HEK293 (cell line): ENCODE data around the gene PID1.

ENCODE experiments used
- CTCF ChIA-PET: fragments of 350-600 bp; formaldehyde crosslinking; extraction: SDS; loops from one replicate; lab custom pipeline; 2021; ENCODE audit warnings: antibody characterized with exemption; lab: Yijun Ruan, JAX
- POLR2A ChIA-PET: fragments of 300-600 bp; formaldehyde crosslinking; extraction: SDS; loops from one replicate; lab custom pipeline; 2020; ENCODE audit warnings: antibody characterized with exemption, inconsistent platforms; lab: Yijun Ruan, JAX
- H3K27ac ChIP-seq: fragments of 200-500 bp; sonication (Bioruptor generic); 2 replicates; pipeline ENCODE4 v1.5.1; 2014; ENCODE audit warnings: low read depth, low read length, control low read depth, inconsistent platforms; ENCODE audit errors: extremely low read depth
- H3K36me3 ChIP-seq, 2 experiments: fragments of 200-500 bp in 1 of 2; sonication (Bioruptor generic) in 1 of 2; 1 replicate in 1 of 2; 2 replicates in 1 of 2; pipeline ENCODE4 v1.5.1; 2014 to 2017; ENCODE audit warnings: inconsistent platforms in 2 of 2, low read length in 2 of 2; ENCODE audit not compliant: control insufficient read depth in 2 of 2, insufficient read depth in 1 of 2
- H3K4me1 ChIP-seq: fragments of 200-500 bp; sonication (Bioruptor generic); 2 replicates; pipeline ENCODE4 v1.5.1; 2014; ENCODE audit warnings: mild to moderate bottlenecking, low read length, inconsistent platforms; ENCODE audit not compliant: control insufficient read depth, insufficient read depth
- H3K4me3 ChIP-seq: 2 replicates; pipeline ENCODE4 v1.5.1; 2011; ENCODE audit warnings: low read depth, mild to moderate bottlenecking, control low read depth, low read length, moderate library complexity
- H3K9me3 ChIP-seq: fragments of 200-500 bp; sonication (Bioruptor generic); 2 replicates; pipeline ENCODE4 v1.5.1; 2014; ENCODE audit warnings: low read depth, low read length, inconsistent platforms; ENCODE audit not compliant: control insufficient read depth, insufficient read depth
- BCL11A ChIP-seq: fragments of 450-650 bp; formaldehyde crosslinking; IDR thresholded peaks from 2 replicates; pipeline ENCODE4 v1.5.1; 2016; ENCODE audit warnings: low read depth, missing biosample characterization, missing genetic modification characterization
- ELK4 ChIP-seq: IDR thresholded peaks from 2 replicates; pipeline ENCODE4 v1.6.1; 2011; ENCODE audit warnings: mild to moderate bottlenecking, low read depth, low read length, borderline replicate concordance
- GLI2 ChIP-seq: fragments of 450-650 bp; formaldehyde crosslinking; IDR thresholded peaks from 2 replicates; pipeline ENCODE4; 2017; ENCODE audit warnings: missing biosample characterization, missing genetic modification characterization, low read depth, borderline replicate concordance
- HOXD13 ChIP-seq: sonication (generic); formaldehyde crosslinking; IDR thresholded peaks from 2 replicates; pipeline ENCODE4 v1.8.0; 2022; ENCODE audit warnings: missing genetic modification reagents, borderline replicate concordance
- PATZ1 ChIP-seq: fragments of 450-650 bp; formaldehyde crosslinking; IDR thresholded peaks from 2 replicates; pipeline ENCODE4 v1.5.1; 2016; ENCODE audit warnings: missing biosample characterization, missing genetic modification characterization
- PRDM1 ChIP-seq: fragments of 450-650 bp; formaldehyde crosslinking; IDR thresholded peaks from 2 replicates; pipeline ENCODE4; 2016; ENCODE audit warnings: missing biosample characterization, missing genetic modification characterization
- PRDM10 ChIP-seq: fragments of 450-650 bp; formaldehyde crosslinking; IDR thresholded peaks from 2 replicates; pipeline ENCODE4 v1.5.1; 2016; ENCODE audit warnings: missing biosample characterization, missing genetic modification characterization
- SCRT2 ChIP-seq: fragments of 450-650 bp; formaldehyde crosslinking; IDR thresholded peaks from 2 replicates; pipeline ENCODE4 v1.5.1; 2016; ENCODE audit warnings: missing biosample characterization, missing genetic modification characterization
- YY1 ChIP-seq: fragments of 450-650 bp; formaldehyde crosslinking; IDR thresholded peaks from 2 replicates; pipeline ENCODE4 v1.5.1; 2018; ENCODE audit warnings: missing biosample characterization, missing genetic modification characterization
- ZBTB48 ChIP-seq: fragments of 450-650 bp; formaldehyde crosslinking; IDR thresholded peaks from 2 replicates; pipeline ENCODE4 v1.5.1; 2016; ENCODE audit warnings: missing biosample characterization, missing genetic modification characterization
- ZIC2 ChIP-seq: fragments of 450-650 bp; formaldehyde crosslinking; IDR thresholded peaks from 2 replicates; pipeline ENCODE4 v1.5.1; 2016; ENCODE audit warnings: missing biosample characterization, missing genetic modification characterization
- ZNF10 ChIP-seq: fragments of 450-650 bp; formaldehyde crosslinking; IDR thresholded peaks from 2 replicates; pipeline ENCODE4 v1.5.1; 2017; ENCODE audit warnings: missing biosample characterization, missing genetic modification characterization
- ZNF157 ChIP-seq: fragments of 450-650 bp; formaldehyde crosslinking; IDR thresholded peaks from 2 replicates; pipeline ENCODE4 v1.5.1; 2016; ENCODE audit warnings: missing biosample characterization, missing genetic modification characterization
- ZNF169 ChIP-seq: fragments of 450-650 bp; formaldehyde crosslinking; IDR thresholded peaks from 2 replicates; pipeline ENCODE4 v1.5.1; 2016; ENCODE audit warnings: missing biosample characterization, missing genetic modification characterization
- ZNF2 ChIP-seq: fragments of 450-650 bp; formaldehyde crosslinking; IDR thresholded peaks from 2 replicates; pipeline ENCODE4 v1.5.1; 2016; ENCODE audit warnings: missing biosample characterization, missing genetic modification characterization
- ZNF214 ChIP-seq: fragments of 450-650 bp; formaldehyde crosslinking; IDR thresholded peaks from 2 replicates; pipeline ENCODE4 v1.5.1; 2017; ENCODE audit warnings: missing biosample characterization, mild to moderate bottlenecking, missing genetic modification characterization, borderline replicate concordance
- ZNF274 ChIP-seq, 2 experiments: fragments of 200-500 bp in 1 of 2; fragments of 450-650 bp in 1 of 2; sonication (Bioruptor generic) in 1 of 2; formaldehyde crosslinking in 1 of 2; IDR thresholded peaks; 2 replicates each; pipeline versions ENCODE4 v1.5.1 to v1.6.1; 2014 to 2016; ENCODE audit warnings: borderline replicate concordance in 1 of 2, inconsistent platforms in 1 of 2, low read length in 1 of 2, missing biosample characterization in 1 of 2, missing genetic modification characterization in 1 of 2
- ZNF366 ChIP-seq: fragments of 450-650 bp; formaldehyde crosslinking; conservative IDR thresholded peaks from 2 replicates; pipeline ENCODE4 v1.5.1; 2016; ENCODE audit warnings: missing biosample characterization, missing genetic modification characterization
- ZNF510 ChIP-seq: fragments of 450-650 bp; formaldehyde crosslinking; IDR thresholded peaks from 2 replicates; pipeline ENCODE4 v1.5.1; 2018; ENCODE audit warnings: mild to moderate bottlenecking, missing genetic modification characterization, missing biosample characterization; ENCODE audit not compliant: insufficient replicate concordance
- ZNF514 ChIP-seq: fragments of 450-650 bp; formaldehyde crosslinking; IDR thresholded peaks from 2 replicates; pipeline ENCODE4 v1.5.1; 2016; ENCODE audit warnings: missing biosample characterization, missing genetic modification characterization
- ZNF530 ChIP-seq: fragments of 450-650 bp; formaldehyde crosslinking; IDR thresholded peaks from 2 replicates; pipeline ENCODE4 v1.5.1; 2016; ENCODE audit warnings: low read depth, missing biosample characterization, missing genetic modification characterization
- ZNF585B ChIP-seq: fragments of 450-650 bp; formaldehyde crosslinking; IDR thresholded peaks from 2 replicates; pipeline ENCODE4 v1.5.1; 2016; ENCODE audit warnings: missing biosample characterization, missing genetic modification characterization
- ZNF664 ChIP-seq: fragments of 450-650 bp; formaldehyde crosslinking; IDR thresholded peaks from 2 replicates; pipeline ENCODE4 v1.5.1; 2016; ENCODE audit warnings: missing biosample characterization, missing genetic modification characterization
- ZNF670 ChIP-seq: fragments of 450-650 bp; formaldehyde crosslinking; IDR thresholded peaks from 2 replicates; pipeline ENCODE4 v1.5.1; 2016; ENCODE audit warnings: missing biosample characterization, missing genetic modification characterization, low read depth
- ZNF76 ChIP-seq: fragments of 450-650 bp; formaldehyde crosslinking; IDR thresholded peaks from 2 replicates; pipeline ENCODE4; 2016; ENCODE audit warnings: low read depth, missing biosample characterization, missing genetic modification characterization, borderline replicate concordance
- ZNF768 ChIP-seq: fragments of 450-650 bp; formaldehyde crosslinking; IDR thresholded peaks from 2 replicates; pipeline ENCODE4 v1.5.1; 2018; ENCODE audit warnings: missing biosample characterization, mild to moderate bottlenecking, missing genetic modification characterization
- ZNF830 ChIP-seq: fragments of 450-650 bp; IDR thresholded peaks from 2 replicates; pipeline ENCODE4 v1.5.0; 2018; ENCODE audit warnings: missing biosample characterization, missing genetic modification characterization, low read depth, mild to moderate bottlenecking, moderate library complexity

The PID1 gene

GRCh38 chr2:229057976-229058553, 213.0 kb downstream of the PID1 start:
- H3K4me1 ChIP-seq = no peaks in the 10 kb centered on the region
- H3K9me3 ChIP-seq = no peaks in the 10 kb centered on the region
- CTCF ChIA-PET = interaction anchor here (1.3 kb wide), 1 partner anchor 9 kb away, joined by 5 read pairs; no protein-coding TSS in a partner anchor
- POLR2A ChIA-PET = no interaction called here
- H3K36me3 ChIP-seq = no peaks in the 10 kb centered on the region
- no peak overlapping the region for H3K27ac ChIP-seq
- TF ChIP-seq ZNF76 (tag by site-specific recombination) (no peak), YY1 (no peak), ZBTB48 (tag by site-specific recombination) (no peak), ZNF585B (no peak), GLI2 (no peak), ZNF768 (tag by site-specific recombination) (no peak), ZNF274 (IDR thresholded peaks at IDR 0.05; ENCODE audit: low read length) (no peak), ZNF274 (tag by site-specific recombination; IDR thresholded peaks at IDR 0.05; ENCODE audit: borderline replicate concordance) (no peak), ZNF510 (tag by site-specific recombination) (no peak), ZNF830 (tag by site-specific recombination) (no peak), ZNF514 (tag by site-specific recombination) (no peak), ZNF157 (no peak), PRDM10 (no peak), HOXD13 (no peak), ZNF366 (tag by site-specific recombination) (no peak), ELK4 (no peak), ZNF670 (no peak), ZNF2 (no peak)
- no peak overlapping the region for H3K4me3 ChIP-seq

GRCh38 chr2:229054311-229054710, 216.8 kb downstream of the PID1 start:
- no peaks in the 10 kb centered on the region for H3K4me1 ChIP-seq
- TF ChIP-seq PATZ1 (tag by site-specific recombination) (no peak), BCL11A (tag by site-specific recombination) (no peak), ZNF366 (tag by site-specific recombination) (no peak), ZNF585B (no peak), ZNF664 (tag by site-specific recombination) (no peak), ZNF530 (tag by site-specific recombination) (no peak), ZNF274 (IDR thresholded peaks at IDR 0.05; ENCODE audit: low read length) (no peak), ZNF274 (tag by site-specific recombination; IDR thresholded peaks at IDR 0.05; ENCODE audit: borderline replicate concordance) (no peak), ZIC2 (tag by site-specific recombination) (no peak), SCRT2 (tag by site-specific recombination) (no peak), ZNF2 (no peak), ZNF214 (tag by site-specific recombination) (no peak), PRDM1 (no peak), ZNF10 (no peak), ZNF169 (no peak)
- TF ChIP-seq, all 188 proteins: peak for 0
- ChIA-PET CTCF (interaction anchor here (0.7 kb wide), 2 partner anchors 35 to 436 kb away, joined by 6 read pairs; no protein-coding TSS in a partner anchor), POLR2A (no interaction called here)
- Histone ChIP-seq H3K36me3 (no peaks in the 10 kb centered on the region), H3K4me3 (no peak overlapping the region), H3K27ac (no peak overlapping the region), H3K9me3 (no peaks in the 10 kb centered on the region)
